ENCODE measurements around the gene EDC3.
A peak's percentile ranks its signal among the peaks of the same experiment; 100 is the strongest.

The EDC3 gene

GRCh38 chr15:74716651-74717050 lies 20.8 kb upstream of the EDC3 start:
- DNase-seq = no peak
- no peaks in the 10 kb centered on the region for H3K4me1 Mint-ChIP-seq
- no peak for TF ChIP-seq CTCF (IDR thresholded peaks at IDR 0.05)
- no peaks in the 10 kb centered on the region for H3K36me3 Mint-ChIP-seq (ENCODE audit: low read depth)
- peaks cover 34% of the 10 kb centered on the region for H3K27me3 Mint-ChIP-seq (ENCODE audit: low read depth, poor library complexity)
- no peak overlapping the region for H3K27ac Mint-ChIP-seq
- H3K4me3 Mint-ChIP-seq = no peak overlapping the region
- no peaks in the 10 kb centered on the region for H3K9me3 Mint-ChIP-seq

GRCh38 chr15:74712311-74712710 lies 16.5 kb upstream of the EDC3 start:
- peaks cover 51% of the 10 kb centered on the region for H3K27me3 Mint-ChIP-seq (ENCODE audit: low read depth, poor library complexity)

GRCh38 chr15:74710319-74711094 lies 14.7 kb upstream of the EDC3 start:
- peaks cover 70% of the 10 kb centered on the region for H3K27me3 Mint-ChIP-seq (ENCODE audit: low read depth, poor library complexity)

More at GRCh38 chr15:74712311-74712710, 16.5 kb upstream of the EDC3 start:
- no peaks in the 10 kb centered on the region for H3K36me3 Mint-ChIP-seq (ENCODE audit: low read depth)
- no peaks in the 10 kb centered on the region for H3K9me3 Mint-ChIP-seq
- no peak for TF ChIP-seq CTCF (IDR thresholded peaks at IDR 0.05)
- H3K4me3 Mint-ChIP-seq = no peak overlapping the region
- H3K27ac Mint-ChIP-seq = no peak overlapping the region
- no peaks in the 10 kb centered on the region for H3K4me1 Mint-ChIP-seq
- no peak for DNase-seq

GRCh38 chr15:74709892-74710291 lies 14.1 kb upstream of the EDC3 start:
- peaks cover 76% of the 10 kb centered on the region for H3K27me3 Mint-ChIP-seq (ENCODE audit: low read depth, poor library complexity)
- TF ChIP-seq CTCF (IDR thresholded peaks at IDR 0.05) = no peak

More at GRCh38 chr15:74710319-74711094, 14.7 kb upstream of the EDC3 start:
- H3K27ac Mint-ChIP-seq = no peak overlapping the region
- no peaks in the 10 kb centered on the region for H3K9me3 Mint-ChIP-seq
- no peak for DNase-seq
- H3K4me1 Mint-ChIP-seq = no peaks in the 10 kb centered on the region
- no peak for TF ChIP-seq CTCF (IDR thresholded peaks at IDR 0.05)
- H3K36me3 Mint-ChIP-seq (ENCODE audit: low read depth) = no peaks in the 10 kb centered on the region
- no peak overlapping the region for H3K4me3 Mint-ChIP-seq

GRCh38 chr15:74709011-74709410 lies 13.2 kb upstream of the EDC3 start:
- Mint-ChIP-seq H3K9me3 (no peaks in the 10 kb centered on the region), H3K4me1 (no peaks in the 10 kb centered on the region), H3K27me3 (ENCODE audit: low read depth, poor library complexity) (peaks cover 84% of the 10 kb centered on the region), H3K36me3 (ENCODE audit: low read depth) (no peaks in the 10 kb centered on the region), H3K27ac (no peak overlapping the region), H3K4me3 (no peak overlapping the region)
- DNase-seq = no peak
- no peak for TF ChIP-seq CTCF (IDR thresholded peaks at IDR 0.05)

More at GRCh38 chr15:74709892-74710291, 14.1 kb upstream of the EDC3 start:
- no peak for DNase-seq
- H3K36me3 Mint-ChIP-seq (ENCODE audit: low read depth) = no peaks in the 10 kb centered on the region
- H3K4me1 Mint-ChIP-seq = no peaks in the 10 kb centered on the region
- no peak overlapping the region for H3K4me3 Mint-ChIP-seq
- H3K27ac Mint-ChIP-seq = no peak overlapping the region
- H3K9me3 Mint-ChIP-seq = no peaks in the 10 kb centered on the region

- no peak for DNase-seq
- Mint-ChIP-seq H3K27me3 (ENCODE audit: low read depth, poor library complexity) (peaks cover 44% of the 10 kb centered on the region), H3K27ac (no peak overlapping the region), H3K4me1 (peaks cover 38% of the 10 kb centered on the region), H3K36me3 (ENCODE audit: low read depth) (no peaks in the 10 kb centered on the region), H3K9me3 (no peaks in the 10 kb centered on the region), H3K4me3 (peak overlapping the region; percentile 100)
- TF ChIP-seq CTCF (IDR thresholded peaks at IDR 0.05) = no peak
Measured at GRCh38 chr15:74696808-74697207, 984 bp upstream of the EDC3 start.

Data from nephron progenitor cell (in vitro differentiated cells).